Natural killer cell (primary cell): ENCODE measurements around the gene SLC2A9. TPM values are rescaled to one million over a fixed set of nuclear protein-coding genes. Genes with fewer than 3 reads are reported as not detected.

Experiments
- ATAC-seq, 3 donors: fragments of 150-1000 bp in 2 of 3; fragments of 200-7000 bp in 1 of 3; cut with Tn5 transposase; 1 replicate in 1 of 3; 2 replicates in 2 of 3; pipeline ENCODE4 v1.10.0; 2021; ENCODE audit warnings: mild to moderate bottlenecking in 2 of 3, moderate library complexity in 2 of 3
- DNase-seq, 2 donors: peaks; one replicate each; pipeline versions ENCODE4 v3.0.0 to v3.0.0-alpha.2; 2013 to 2021; ENCODE audit warnings: mixed read lengths in 1 of 2
- H3K27ac ChIP-seq: one replicate; pipeline ENCODE4 v1.5.1; 2013; ENCODE audit warnings: mild to moderate bottlenecking, low read length
- H3K27me3 ChIP-seq: one replicate; pipeline ENCODE4 v1.6.1; 2013; ENCODE audit warnings: low read length; ENCODE audit not compliant: control insufficient read depth, insufficient read depth
- H3K36me3 ChIP-seq: one replicate; pipeline ENCODE4 v1.6.1; 2013; ENCODE audit warnings: low read length; ENCODE audit not compliant: control insufficient read depth, insufficient read depth
- H3K4me1 ChIP-seq: one replicate; pipeline ENCODE4 v1.6.1; 2013; ENCODE audit warnings: low read length; ENCODE audit not compliant: control insufficient read depth, insufficient read depth
- H3K4me3 ChIP-seq: one replicate; pipeline ENCODE4 v1.5.1; 2013; ENCODE audit warnings: low read length
- H3K9me3 ChIP-seq: one replicate; pipeline ENCODE4 v1.6.1; 2013; ENCODE audit warnings: low read length; ENCODE audit not compliant: control insufficient read depth, insufficient read depth
- H3K27ac Mint-ChIP-seq, 2 donors: one replicate each; pipeline ENCODE4 v1.8.0; 2022; ENCODE audit warnings: mild to moderate bottlenecking in 2 of 2, mixed read lengths in 2 of 2, moderate library complexity in 1 of 2
- H3K27me3 Mint-ChIP-seq, 2 donors: one replicate each; pipeline ENCODE4 v1.8.0; 2022; ENCODE audit warnings: low read depth in 2 of 2, mixed read lengths in 2 of 2
- H3K36me3 Mint-ChIP-seq: one replicate; pipeline ENCODE4 v1.8.0; 2022; ENCODE audit warnings: mixed read lengths
- H3K4me1 Mint-ChIP-seq, 2 donors: one replicate each; pipeline ENCODE4 v1.8.0; 2022; ENCODE audit warnings: mixed read lengths in 2 of 2
- H3K4me3 Mint-ChIP-seq: one replicate; pipeline ENCODE4 v1.8.0; 2022; ENCODE audit warnings: mild to moderate bottlenecking, moderate library complexity, mixed read lengths
- H3K9me3 Mint-ChIP-seq, 2 donors: one replicate each; pipeline ENCODE4 v1.8.0; 2022; ENCODE audit warnings: mixed read lengths in 2 of 2
- CTCF ChIP-seq: fragments of 200-600 bp; IDR thresholded peaks from one replicate; pipeline ENCODE4 v1.8.0; 2022; ENCODE audit warnings: antibody characterized with exemption
- WGBS: methylation state at CpG from one replicate; pipeline ENCODE4 v1.1.7; 2013; ENCODE audit warnings: missing lambda C conversion rate; ENCODE audit not compliant: insufficient coverage; 5-methylcytosine and 5-hydroxymethylcytosine counted together
- intact Hi-C: fragments of 100-400 bp; cut with micrococcal nuclease; formaldehyde crosslinking; loops from one replicate; pipeline ENCODE4 v1.14.2; 2022
- total RNA-seq, 4 donors: library from RNA; stranded (reverse); fragments of 120-200 nt in 1 of 4; gene quantifications; one replicate each; pipeline versions ENCODE4 v1.2.3 to v1.2.4, GENCODE V29; 2013 to 2022

Gene SLC2A9
- 1 to 10 TPM; 1.5 to 5.5 (median 3.9) TPM for total RNA-seq
- total RNA-seq (2013), result 4.4 TPM

- Mint-ChIP-seq H3K4me1 (peaks cover 13 to 19% of the 10 kb centered on the region in 2 donors), H3K9me3 (no peaks in the 10 kb centered on the region), H3K27ac (no peak within 1 kb of the TSS), H3K36me3 (no peaks in the 10 kb centered on the region), H3K27me3 (peaks cover 0 to 7% of the 10 kb centered on the region in 2 donors), H3K4me3 (peak within 1 kb of the TSS; percentile 35)
- Histone ChIP-seq H3K4me3 (no peak within 1 kb of the TSS), H3K36me3 (no peaks in the 10 kb centered on the region), H3K9me3 (no peaks in the 10 kb centered on the region), H3K4me1 (peaks cover 39% of the 10 kb centered on the region), H3K27me3 (no peaks in the 10 kb centered on the region), H3K27ac (peak within 1 kb of the TSS; percentile 11)
- intact Hi-C loops, result no loop called here
- DNase-seq (no peak), ATAC-seq (no peak)
- TF ChIP-seq CTCF, result no peak
- 74% methylated on average over 17 of the region's 17 CpGs for WGBS
Measured at GRCh38 chr4:10020871-10021652, at the start of gene SLC2A9. TSS of gene SLC2A9 (minus strand) at chr4:10021497. CDS start at chr4:10021429, 68 bp downstream.

DNA sequence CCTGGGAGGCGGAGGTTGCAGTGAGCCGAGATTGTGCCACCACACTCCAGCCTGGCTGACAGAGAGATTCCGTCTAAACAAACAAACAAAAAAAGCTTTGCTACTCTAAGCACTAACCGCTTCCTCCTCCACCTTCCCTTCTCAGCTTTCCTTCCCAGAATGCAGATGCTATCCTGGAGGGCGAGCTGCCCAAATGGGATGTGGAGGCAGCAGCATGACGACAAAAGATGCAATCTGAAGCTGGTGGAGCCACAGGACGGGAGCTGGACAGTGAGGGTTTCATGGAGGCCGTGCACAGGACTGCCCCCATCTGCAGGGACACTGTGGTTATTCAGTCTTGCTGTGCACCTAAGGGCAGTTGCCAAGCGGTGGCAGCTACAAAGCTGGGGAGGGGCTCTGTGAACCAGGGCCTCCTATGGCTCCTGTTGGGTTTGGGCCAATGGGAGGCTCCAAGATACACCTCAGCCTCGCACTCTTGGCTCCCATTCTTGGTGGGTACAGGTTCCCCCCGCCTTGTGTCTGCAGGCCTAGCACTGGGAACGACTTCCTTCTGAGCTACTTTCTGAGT is 47.9 kb upstream of the SLC2A9 start:
- Histone ChIP-seq H3K36me3 (peaks cover 35% of the 10 kb centered on the region), H3K4me3 (no peak overlapping the region), H3K27ac (no peak overlapping the region), H3K4me1 (no peaks in the 10 kb centered on the region), H3K27me3 (no peaks in the 10 kb centered on the region), H3K9me3 (no peaks in the 10 kb centered on the region)
- 97% methylated on average over 12 of the region's 12 CpGs for WGBS
- no peaks in the 10 kb centered on the region for H3K9me3 Mint-ChIP-seq
- DNase-seq (no peak), ATAC-seq (no peak)
- no peak overlapping the region for H3K4me3 Mint-ChIP-seq
- peaks cover 10% of the 10 kb centered on the region for H3K36me3 Mint-ChIP-seq
- TF ChIP-seq CTCF, result no peak
- H3K27ac Mint-ChIP-seq, result peak overlapping the region; percentile 32 to 66
- H3K27me3 Mint-ChIP-seq, result no peaks in the 10 kb centered on the region
- H3K4me1 Mint-ChIP-seq, result peaks cover 0 to 4% of the 10 kb centered on the region in 2 donors
- intact Hi-C loops, result no loop called here

GRCh38 chr4:10066670-10067651 is 45.7 kb upstream of the SLC2A9 start:
- Histone ChIP-seq H3K27me3 (no peaks in the 10 kb centered on the region), H3K27ac (no peak overlapping the region), H3K4me1 (no peaks in the 10 kb centered on the region), H3K9me3 (no peaks in the 10 kb centered on the region), H3K36me3 (peaks cover 42% of the 10 kb centered on the region), H3K4me3 (no peak overlapping the region)
- H3K4me1 Mint-ChIP-seq, result peaks cover 0 to 4% of the 10 kb centered on the region in 2 donors
- no peak for ATAC-seq
- intact Hi-C loops, result no loop called here
- WGBS, result 96% methylated on average over 15 of the region's 15 CpGs
- H3K27me3 Mint-ChIP-seq, result no peaks in the 10 kb centered on the region
- peak overlapping the region; percentile 11 to 47 for H3K27ac Mint-ChIP-seq
- no peak for DNase-seq
- no peak overlapping the region for H3K4me3 Mint-ChIP-seq
- TF ChIP-seq CTCF, result no peak
- H3K36me3 Mint-ChIP-seq, result no peaks in the 10 kb centered on the region
- no peaks in the 10 kb centered on the region for H3K9me3 Mint-ChIP-seq
